ENCODE measurements around the gene KLF2. TPM values are rescaled to one million over a fixed set of nuclear protein-coding genes. Genes with fewer than 3 reads are reported as not detected.

Gene KLF2
- total RNA-seq, 1 experiment from 2014 or later, result 0.22 TPM

DNA sequence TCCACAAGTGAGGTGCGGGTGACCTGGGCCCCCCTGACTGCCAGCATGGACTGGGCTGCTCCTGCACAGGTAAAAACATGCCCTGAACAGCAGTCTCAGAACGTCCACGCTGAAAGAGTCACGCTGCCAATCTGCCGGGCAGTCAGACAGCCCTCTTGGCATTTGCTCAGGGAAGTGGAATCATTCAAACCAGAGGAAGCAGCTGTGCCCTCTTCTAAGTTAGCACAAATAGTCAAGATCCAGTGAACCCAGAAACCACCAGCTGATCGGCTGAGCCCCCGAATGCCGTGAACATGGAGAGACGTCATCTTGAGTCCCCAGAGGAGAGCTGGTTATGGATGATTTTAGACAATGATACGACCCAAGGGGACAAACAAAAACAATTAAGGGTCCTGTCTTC, 34.4 kb downstream of the KLF2 start:
- peaks cover 6% of the 10 kb centered on the region; the same call in 1 of the 2 replicates for H4K20me1 ChIP-seq (ENCODE audit: insufficient read depth, low read depth, low read length)
- H3K27me3 ChIP-seq (ENCODE audit: low read length), result no peaks in the 10 kb centered on the region
- peaks cover 6% of the 10 kb centered on the region; the same call in 1 of the 2 replicates for H3K36me3 ChIP-seq (ENCODE audit: insufficient read depth, low read length)
- H3K4me1 ChIP-seq (ENCODE audit: low read length), result no peaks in the 10 kb centered on the region
- H3K27ac ChIP-seq (ENCODE audit: low read length), result no peak overlapping the region
- no peak overlapping the region for H3K4me3 ChIP-seq (ENCODE audit: low read length)
- no peaks in the 10 kb centered on the region for H3K79me2 ChIP-seq (ENCODE audit: low read length)
- no peak overlapping the region for H3K9ac ChIP-seq (ENCODE audit: low read length)
- no peaks in the 10 kb centered on the region for H3K9me2 ChIP-seq (replicated peaks; ENCODE audit: insufficient read depth, low read length)
- no peak for DNase-seq
- no peaks in the 10 kb centered on the region for H3K9me3 ChIP-seq (ENCODE audit: low read length)
- H3K4me2 ChIP-seq (ENCODE audit: low read depth, low read length, poor library complexity, severe bottlenecking), result no peak overlapping the region
- no peak overlapping the region for H2AFZ ChIP-seq (ENCODE audit: low read length)

GRCh38 chr19:16359964-16360363, 35.3 kb downstream of the KLF2 start:
- Histone ChIP-seq H3K36me3 (ENCODE audit: insufficient read depth, low read length) (peaks cover 6% of the 10 kb centered on the region; the same call in 1 of the 2 replicates), H3K4me1 (ENCODE audit: low read length) (no peaks in the 10 kb centered on the region), H3K79me2 (ENCODE audit: low read length) (no peaks in the 10 kb centered on the region), H3K27ac (ENCODE audit: low read length) (no peak overlapping the region), H3K9ac (ENCODE audit: low read length) (no peak overlapping the region), H3K4me3 (ENCODE audit: low read length) (no peak overlapping the region), H4K20me1 (ENCODE audit: insufficient read depth, low read depth, low read length) (peaks cover 6% of the 10 kb centered on the region; the same call in 1 of the 2 replicates), H2AFZ (ENCODE audit: low read length) (no peak overlapping the region), H3K9me2 (replicated peaks; ENCODE audit: insufficient read depth, low read length) (no peaks in the 10 kb centered on the region), H3K4me2 (ENCODE audit: low read depth, low read length, poor library complexity, severe bottlenecking) (no peak overlapping the region), H3K27me3 (ENCODE audit: low read length) (no peaks in the 10 kb centered on the region), H3K9me3 (ENCODE audit: low read length) (no peaks in the 10 kb centered on the region)
- DNase-seq, result no peak

DNA sequence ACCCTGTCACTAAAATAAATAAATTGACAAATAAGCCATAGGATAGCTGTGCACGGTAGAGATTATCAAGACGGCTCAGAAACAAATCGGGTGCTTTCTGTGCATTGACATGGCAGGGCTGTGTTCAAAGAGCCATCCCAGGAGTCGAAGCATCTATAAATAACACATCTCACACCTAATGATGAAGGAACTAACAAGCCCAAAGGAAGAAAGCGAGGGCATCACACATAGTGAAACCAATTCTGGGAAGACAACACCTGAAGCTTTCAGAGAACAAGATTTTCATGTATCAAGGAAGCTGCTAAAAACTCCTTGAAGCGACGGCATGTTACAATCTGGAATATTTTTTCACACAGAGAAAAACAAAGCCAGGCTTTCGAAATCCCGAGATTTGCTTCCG, 36.1 kb downstream of the KLF2 start:
- DNase-seq, result no peak
- Histone ChIP-seq H2AFZ (ENCODE audit: low read length) (no peak overlapping the region), H3K27ac (ENCODE audit: low read length) (no peak overlapping the region), H3K79me2 (ENCODE audit: low read length) (no peaks in the 10 kb centered on the region), H3K4me1 (ENCODE audit: low read length) (no peaks in the 10 kb centered on the region), H3K9ac (ENCODE audit: low read length) (no peak overlapping the region), H3K4me2 (ENCODE audit: low read depth, low read length, poor library complexity, severe bottlenecking) (no peak overlapping the region), H3K9me3 (ENCODE audit: low read length) (no peaks in the 10 kb centered on the region), H3K27me3 (ENCODE audit: low read length) (no peaks in the 10 kb centered on the region), H3K9me2 (replicated peaks; ENCODE audit: insufficient read depth, low read length) (no peaks in the 10 kb centered on the region), H3K36me3 (ENCODE audit: insufficient read depth, low read length) (peaks cover 6% of the 10 kb centered on the region; the same call in 1 of the 2 replicates), H3K4me3 (ENCODE audit: low read length) (no peak overlapping the region), H4K20me1 (ENCODE audit: insufficient read depth, low read depth, low read length) (peaks cover 6% of the 10 kb centered on the region; the same call in 1 of the 2 replicates)

GRCh38 chr19:16361254-16361653, 36.6 kb downstream of the KLF2 start:
- no peak for DNase-seq
- Histone ChIP-seq H3K79me2 (ENCODE audit: low read length) (no peaks in the 10 kb centered on the region), H3K4me1 (ENCODE audit: low read length) (no peaks in the 10 kb centered on the region), H3K9me3 (ENCODE audit: low read length) (no peaks in the 10 kb centered on the region), H3K27ac (ENCODE audit: low read length) (no peak overlapping the region), H3K4me2 (ENCODE audit: low read depth, low read length, poor library complexity, severe bottlenecking) (no peak overlapping the region), H3K27me3 (ENCODE audit: low read length) (no peaks in the 10 kb centered on the region), H3K9me2 (replicated peaks; ENCODE audit: insufficient read depth, low read length) (no peaks in the 10 kb centered on the region), H4K20me1 (ENCODE audit: insufficient read depth, low read depth, low read length) (peaks cover 6% of the 10 kb centered on the region; the same call in 1 of the 2 replicates), H2AFZ (ENCODE audit: low read length) (no peak overlapping the region), H3K36me3 (ENCODE audit: insufficient read depth, low read length) (peaks cover 8% of the 10 kb centered on the region; the same call in 1 of the 2 replicates), H3K9ac (ENCODE audit: low read length) (no peak overlapping the region), H3K4me3 (ENCODE audit: low read length) (no peak overlapping the region)

GRCh38 chr19:16361926-16362325, 37.3 kb downstream of the KLF2 start:
- H3K9ac ChIP-seq (ENCODE audit: low read length), result no peak overlapping the region
- H3K4me1 ChIP-seq (ENCODE audit: low read length), result peaks cover 6% of the 10 kb centered on the region
- H4K20me1 ChIP-seq (ENCODE audit: insufficient read depth, low read depth, low read length), result peaks cover 6% of the 10 kb centered on the region; the same call in 1 of the 2 replicates
- no peaks in the 10 kb centered on the region for H3K27me3 ChIP-seq (ENCODE audit: low read length)
- no peak overlapping the region for H3K4me2 ChIP-seq (ENCODE audit: low read depth, low read length, poor library complexity, severe bottlenecking)
- no peaks in the 10 kb centered on the region for H3K9me3 ChIP-seq (ENCODE audit: low read length)
- no peaks in the 10 kb centered on the region for H3K9me2 ChIP-seq (replicated peaks; ENCODE audit: insufficient read depth, low read length)
- DNase-seq, result no peak
- H3K27ac ChIP-seq (ENCODE audit: low read length), result no peak overlapping the region
- H3K36me3 ChIP-seq (ENCODE audit: insufficient read depth, low read length), result peaks cover 11% of the 10 kb centered on the region; the same call in 1 of the 2 replicates
- no peak overlapping the region for H2AFZ ChIP-seq (ENCODE audit: low read length)
- no peaks in the 10 kb centered on the region for H3K79me2 ChIP-seq (ENCODE audit: low read length)
- H3K4me3 ChIP-seq (ENCODE audit: low read length), result no peak overlapping the region

DNA sequence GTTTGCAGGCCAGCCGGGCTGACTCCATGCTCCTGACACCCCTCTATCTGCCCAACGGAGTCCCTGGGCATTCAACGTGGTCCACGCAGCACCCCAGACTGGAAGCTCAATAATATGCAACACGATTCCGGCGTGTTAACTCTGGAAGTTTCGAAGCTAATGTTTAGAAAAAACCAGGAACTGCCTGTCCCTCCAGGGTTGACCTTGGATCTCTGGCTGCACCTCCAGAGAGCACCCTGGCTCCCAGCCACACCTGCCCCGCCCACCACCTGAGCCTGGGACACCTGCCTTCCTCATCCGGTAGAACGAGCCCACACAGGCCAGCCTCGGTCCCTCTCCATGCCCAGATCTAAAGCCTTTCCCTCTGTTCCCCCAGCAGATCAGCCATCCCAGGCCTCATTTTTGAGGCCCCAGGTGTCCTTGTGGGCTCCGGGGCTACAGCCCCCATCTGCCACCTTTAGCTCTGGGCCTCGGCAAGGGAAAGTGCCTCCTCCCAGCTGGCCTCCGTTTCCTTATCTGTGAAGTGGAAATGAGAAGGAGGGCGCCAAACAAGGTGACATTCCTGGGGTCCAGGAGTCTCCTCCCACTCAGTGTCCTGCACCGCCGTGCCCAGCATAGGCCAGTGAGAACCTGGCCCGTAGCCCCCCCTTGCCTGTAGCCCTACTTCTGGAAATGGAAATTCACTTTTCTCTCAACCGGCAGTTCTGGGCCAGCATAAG, 38.7 kb downstream of the KLF2 start:
- DNase-seq, result no peak
- peaks cover 11% of the 10 kb centered on the region; the same call in 1 of the 2 replicates for H3K36me3 ChIP-seq (ENCODE audit: insufficient read depth, low read length)
- peaks cover 20% of the 10 kb centered on the region for H3K4me1 ChIP-seq (ENCODE audit: low read length)
- no peak overlapping the region for H2AFZ ChIP-seq (ENCODE audit: low read length)
- no peak overlapping the region for H3K4me2 ChIP-seq (ENCODE audit: low read depth, low read length, poor library complexity, severe bottlenecking)
- peaks cover 7% of the 10 kb centered on the region; the same call in 1 of the 2 replicates for H4K20me1 ChIP-seq (ENCODE audit: insufficient read depth, low read depth, low read length)
- H3K27ac ChIP-seq (ENCODE audit: low read length), result no peak overlapping the region
- no peaks in the 10 kb centered on the region for H3K9me2 ChIP-seq (replicated peaks; ENCODE audit: insufficient read depth, low read length)
- no peaks in the 10 kb centered on the region for H3K27me3 ChIP-seq (ENCODE audit: low read length)
- no peaks in the 10 kb centered on the region for H3K9me3 ChIP-seq (ENCODE audit: low read length)
- H3K79me2 ChIP-seq (ENCODE audit: low read length), result no peaks in the 10 kb centered on the region
- H3K9ac ChIP-seq (ENCODE audit: low read length), result no peak overlapping the region
- no peak overlapping the region for H3K4me3 ChIP-seq (ENCODE audit: low read length)

DNA sequence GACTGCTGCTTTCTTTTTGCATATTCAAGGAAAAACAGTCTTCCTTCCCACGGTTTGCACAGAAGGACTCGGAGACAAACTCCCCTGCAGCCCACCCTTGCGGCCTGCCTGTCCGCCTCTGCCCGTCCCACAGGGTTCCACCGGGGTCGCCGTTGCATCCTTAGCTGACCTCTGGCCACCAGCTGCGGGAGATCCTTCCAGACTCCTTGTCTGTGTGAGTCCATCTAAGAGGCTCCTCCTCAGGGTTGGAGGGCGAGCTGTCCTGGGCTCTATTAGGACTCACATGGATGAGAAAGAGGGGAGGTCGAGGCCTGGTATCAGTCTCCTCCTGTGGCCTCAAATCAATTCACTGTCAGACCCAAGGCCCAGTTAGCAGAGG, 39.2 kb downstream of the KLF2 start:
- Histone ChIP-seq H3K79me2 (ENCODE audit: low read length) (no peaks in the 10 kb centered on the region), H4K20me1 (ENCODE audit: insufficient read depth, low read depth, low read length) (peaks cover 11% of the 10 kb centered on the region; the same call in 1 of the 2 replicates), H2AFZ (ENCODE audit: low read length) (no peak overlapping the region), H3K9me3 (ENCODE audit: low read length) (no peaks in the 10 kb centered on the region), H3K4me2 (ENCODE audit: low read depth, low read length, poor library complexity, severe bottlenecking) (no peak overlapping the region), H3K9ac (ENCODE audit: low read length) (no peak overlapping the region), H3K4me3 (ENCODE audit: low read length) (no peak overlapping the region), H3K27ac (ENCODE audit: low read length) (no peak overlapping the region), H3K9me2 (replicated peaks; ENCODE audit: insufficient read depth, low read length) (no peaks in the 10 kb centered on the region), H3K36me3 (ENCODE audit: insufficient read depth, low read length) (peaks cover 11% of the 10 kb centered on the region; the same call in 1 of the 2 replicates), H3K4me1 (ENCODE audit: low read length) (peaks cover 25% of the 10 kb centered on the region), H3K27me3 (ENCODE audit: low read length) (no peaks in the 10 kb centered on the region)
- DNase-seq, result no peak

- Histone ChIP-seq H3K9me2 (replicated peaks; ENCODE audit: insufficient read depth, low read length) (no peaks in the 10 kb centered on the region), H3K4me2 (ENCODE audit: low read depth, low read length, poor library complexity, severe bottlenecking) (no peak overlapping the region), H4K20me1 (ENCODE audit: insufficient read depth, low read depth, low read length) (peaks cover 16% of the 10 kb centered on the region; the same call in 1 of the 2 replicates), H2AFZ (ENCODE audit: low read length) (no peak overlapping the region), H3K4me1 (ENCODE audit: low read length) (peaks cover 30% of the 10 kb centered on the region), H3K27me3 (ENCODE audit: low read length) (no peaks in the 10 kb centered on the region), H3K27ac (ENCODE audit: low read length) (no peak overlapping the region), H3K79me2 (ENCODE audit: low read length) (no peaks in the 10 kb centered on the region), H3K9me3 (ENCODE audit: low read length) (no peaks in the 10 kb centered on the region), H3K9ac (ENCODE audit: low read length) (no peak overlapping the region), H3K4me3 (ENCODE audit: low read length) (no peak overlapping the region), H3K36me3 (ENCODE audit: insufficient read depth, low read length) (peaks cover 11% of the 10 kb centered on the region; the same call in 1 of the 2 replicates)
- DNase-seq, result no peak
Observed at GRCh38 chr19:16364231-16364865, 39.7 kb downstream of the KLF2 start.
